GM18502 (cell line): ENCODE results near the gene ADM2.

Experiments used
- ATAC-seq: cut with Tn5 transposase; IDR thresholded peaks from one replicate; pipeline ENCODE4 v1.9.1; 2021; ENCODE audit warnings: mild to moderate bottlenecking; ENCODE audit not compliant: unreplicated experiment, poor library complexity

Gene ADM2

DNA sequence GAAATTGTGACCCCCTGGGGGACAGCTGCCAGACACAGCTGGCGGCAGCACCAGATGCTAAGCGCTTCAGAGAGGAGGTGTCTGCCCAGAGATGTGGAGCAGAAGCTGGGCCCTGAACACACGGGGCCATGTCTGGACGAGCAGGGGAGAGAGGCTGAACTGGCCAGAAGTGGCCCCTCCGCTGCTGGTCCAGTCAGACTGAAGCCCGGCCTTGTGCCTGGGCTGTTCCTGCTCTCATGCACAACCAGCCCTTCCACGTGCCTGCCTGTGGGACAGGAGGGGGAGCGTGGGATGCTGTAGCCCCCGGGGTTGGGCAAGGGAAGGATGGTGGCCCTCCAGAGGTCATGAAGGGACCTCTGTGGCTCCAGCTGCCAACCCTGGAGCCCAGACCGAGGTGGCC lies 1.8 kb downstream of the ADM2 start:
- no peak for ATAC-seq

GRCh38 chr22:50483556-50483955 lies 2.2 kb downstream of the ADM2 start:
- no peak for ATAC-seq

DNA sequence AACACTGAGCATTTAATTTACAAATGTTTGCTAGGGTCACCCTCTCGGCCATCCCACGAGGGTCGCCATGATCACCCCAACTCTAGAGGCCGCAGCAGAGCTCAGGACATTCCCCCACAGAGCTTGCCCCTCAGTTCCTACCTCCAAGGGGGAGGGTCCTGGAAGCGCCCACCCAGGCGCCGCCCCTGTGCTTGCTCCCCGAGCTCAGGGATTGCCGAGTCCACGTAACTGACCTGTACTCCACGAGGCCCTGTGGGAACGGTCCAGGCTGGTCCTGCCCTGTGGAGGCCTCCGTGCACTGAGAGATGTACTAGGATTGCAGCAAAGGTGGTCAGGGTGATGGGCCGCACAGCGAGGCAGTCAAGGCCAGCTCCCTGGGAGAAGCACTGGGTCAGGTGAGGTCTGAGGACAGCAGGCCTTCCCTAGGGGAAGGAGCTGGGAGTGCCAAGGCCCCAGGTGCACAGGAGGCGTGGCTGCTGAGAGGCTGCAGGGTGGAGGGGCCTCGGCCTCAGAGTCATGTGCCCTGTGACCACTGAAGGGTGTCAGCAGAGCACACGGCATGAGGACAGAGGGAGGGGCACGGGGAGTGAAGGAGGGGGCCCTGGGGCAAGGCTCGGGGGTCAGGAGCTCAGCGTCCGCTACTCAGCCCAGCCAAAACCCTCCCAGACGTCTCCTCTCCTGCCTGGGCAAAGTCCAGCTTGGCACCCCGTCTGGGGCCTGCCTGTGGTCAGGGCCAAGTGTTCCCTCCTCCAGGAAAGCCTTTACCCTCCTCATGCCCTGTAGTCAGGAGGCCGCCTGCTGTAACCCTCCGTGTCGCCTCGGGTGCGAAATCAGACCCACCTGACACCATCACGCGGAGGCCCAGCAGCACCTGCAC lies 2.9 kb downstream of the ADM2 start:
- ATAC-seq, result no peak

DNA sequence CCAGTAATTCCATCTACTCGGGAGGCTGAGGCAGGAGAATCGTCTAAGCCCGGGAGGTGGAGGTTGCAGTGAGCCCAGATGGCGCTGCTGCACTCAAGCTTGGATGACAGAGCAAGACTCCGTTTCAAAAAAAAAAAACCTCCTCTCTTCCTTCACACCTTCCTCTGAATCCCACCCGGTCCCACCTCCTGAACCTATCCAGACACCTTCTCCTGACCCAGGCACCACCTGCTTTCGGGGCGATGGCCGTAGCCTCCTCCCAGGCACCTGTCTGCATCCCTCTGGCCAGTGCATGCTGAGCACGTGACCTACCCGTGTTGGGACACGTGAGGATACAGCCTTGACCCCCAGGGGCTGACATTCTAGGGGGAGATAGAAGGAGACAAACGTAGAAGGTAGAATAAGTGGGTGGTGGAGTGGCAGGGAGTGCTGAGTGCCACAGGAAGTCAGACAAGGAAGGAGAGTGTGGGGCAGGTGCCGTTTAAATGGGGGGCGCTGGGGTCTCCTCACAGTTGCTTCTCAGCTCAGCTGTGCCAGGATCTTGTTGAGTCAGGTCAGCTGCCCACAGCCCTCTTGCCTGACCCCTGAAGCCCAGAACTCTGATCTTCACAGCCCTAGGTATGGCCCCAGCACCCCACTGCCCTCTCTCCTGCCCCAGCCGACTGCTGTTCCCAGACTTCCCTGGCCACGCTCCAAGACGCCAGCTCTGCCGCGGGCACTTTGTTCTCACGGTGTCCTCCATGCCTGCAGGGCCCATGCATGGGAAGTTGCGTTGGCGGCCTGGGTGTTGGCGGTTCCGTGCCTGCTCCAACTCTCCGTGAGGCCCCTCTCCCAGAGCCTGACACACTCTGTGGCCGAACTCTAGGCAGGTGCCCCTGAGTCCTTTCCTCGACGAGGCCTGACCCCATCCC lies 4.1 kb downstream of the ADM2 start:
- no peak for ATAC-seq

DNA sequence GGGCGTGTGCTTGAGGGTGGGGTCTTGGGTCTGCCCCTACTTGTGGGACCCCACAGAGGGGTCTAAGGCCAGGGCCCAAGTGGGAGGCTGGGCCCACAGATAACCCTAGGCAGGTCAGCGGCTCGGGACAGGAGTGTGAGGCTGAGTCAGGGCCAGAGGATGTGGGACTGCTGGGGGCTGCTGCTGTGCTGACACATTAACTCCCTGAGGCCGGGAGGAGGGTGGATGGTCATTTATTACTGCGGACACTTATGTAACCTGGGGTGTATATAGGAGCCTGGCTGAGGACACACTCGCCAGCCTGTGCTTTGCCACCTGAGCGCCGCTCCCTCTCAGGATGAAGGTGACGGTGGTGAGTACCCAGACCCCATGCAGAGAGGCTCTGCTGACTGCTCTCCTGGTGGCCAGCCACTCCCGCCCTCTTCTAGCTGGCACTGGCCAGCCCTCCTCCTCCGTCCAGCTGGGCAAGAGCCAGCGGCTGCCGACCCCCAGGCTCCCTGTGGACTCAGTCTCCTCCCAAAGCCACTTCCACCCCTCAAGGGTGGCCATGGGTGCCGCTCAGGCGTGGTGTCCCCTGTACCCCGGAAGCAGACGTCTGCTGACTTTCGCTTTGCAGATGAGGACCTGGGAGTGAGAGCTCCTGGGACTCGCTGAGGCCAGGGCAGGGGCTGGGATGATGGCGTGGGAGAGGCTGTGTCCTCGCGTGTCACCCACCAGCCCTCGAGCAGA lies 5.4 kb downstream of the ADM2 start, which contains the start of gene MIOX:
TSS of gene MIOX (plus strand) at position 299 of the 729 bp plus-strand sequence. CDS start at position 338, 39 bp downstream.
- no peak for ATAC-seq

- ATAC-seq, result no peak
These were observed 6.1 kb downstream of the ADM2 start for GRCh38 chr22:50487290-50488005.

- no peak for ATAC-seq
These were observed 6.8 kb downstream of the ADM2 start for GRCh38 chr22:50488006-50488677.

DNA sequence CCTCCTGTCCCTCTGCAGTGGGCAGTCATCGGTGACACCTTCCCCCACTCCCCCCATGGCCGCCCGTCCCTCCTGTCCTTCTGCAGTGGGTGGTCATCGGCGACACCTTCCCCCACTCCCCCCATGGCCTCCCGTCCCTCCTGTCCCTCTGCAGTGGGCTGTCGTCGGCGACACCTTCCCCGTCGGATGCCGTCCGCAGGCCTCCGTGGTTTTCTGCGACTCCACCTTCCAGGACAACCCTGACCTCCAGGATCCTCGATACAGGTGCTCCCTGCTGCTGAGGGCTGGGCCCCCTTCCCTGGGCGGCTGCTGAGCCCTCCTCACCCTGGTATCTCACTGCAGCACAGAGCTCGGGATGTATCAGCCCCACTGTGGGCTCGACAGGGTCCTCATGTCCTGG lies 7.5 kb downstream of the ADM2 start:
- no peak for ATAC-seq

DNA sequence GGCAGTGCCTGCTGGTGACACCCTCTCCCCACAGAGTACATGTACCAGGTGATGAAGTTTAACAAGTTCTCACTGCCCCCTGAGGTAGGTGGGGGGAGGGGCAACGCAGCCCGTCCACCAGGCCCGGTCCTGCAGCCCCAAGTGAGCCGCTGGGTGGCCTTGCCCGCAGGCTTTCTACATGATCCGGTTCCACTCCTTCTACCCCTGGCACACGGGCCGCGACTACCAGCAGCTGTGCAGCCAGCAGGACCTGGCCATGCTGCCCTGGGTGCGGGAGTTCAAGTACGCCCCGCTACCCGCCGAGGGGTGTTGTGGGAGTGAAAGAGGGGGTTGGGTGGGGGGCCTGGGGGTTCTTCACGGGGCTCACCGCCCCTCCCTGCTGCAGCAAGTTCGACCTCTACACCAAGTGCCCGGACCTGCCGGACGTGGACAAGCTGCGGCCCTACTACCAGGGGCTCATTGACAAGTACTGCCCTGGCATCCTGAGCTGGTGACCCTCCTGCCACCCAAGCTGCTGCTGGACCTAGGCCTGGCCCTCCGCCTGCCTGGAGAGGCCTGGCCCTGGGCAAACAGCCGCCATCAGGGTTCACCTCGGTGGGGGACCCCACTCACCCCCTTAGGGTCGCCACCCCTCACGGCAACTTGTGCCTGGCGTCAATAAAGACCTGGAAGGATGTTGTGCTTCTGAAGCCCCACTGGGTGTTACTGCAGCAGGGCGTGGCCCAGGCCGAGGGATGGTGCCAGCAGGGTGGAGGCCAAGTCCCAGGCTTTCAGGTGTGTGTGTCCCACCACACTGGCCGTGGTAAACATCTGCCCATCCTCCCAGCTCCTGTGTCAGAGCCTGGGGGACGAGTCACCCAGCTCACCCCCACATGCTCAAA lies 8.3 kb downstream of the ADM2 start:
- no peak for ATAC-seq

DNA sequence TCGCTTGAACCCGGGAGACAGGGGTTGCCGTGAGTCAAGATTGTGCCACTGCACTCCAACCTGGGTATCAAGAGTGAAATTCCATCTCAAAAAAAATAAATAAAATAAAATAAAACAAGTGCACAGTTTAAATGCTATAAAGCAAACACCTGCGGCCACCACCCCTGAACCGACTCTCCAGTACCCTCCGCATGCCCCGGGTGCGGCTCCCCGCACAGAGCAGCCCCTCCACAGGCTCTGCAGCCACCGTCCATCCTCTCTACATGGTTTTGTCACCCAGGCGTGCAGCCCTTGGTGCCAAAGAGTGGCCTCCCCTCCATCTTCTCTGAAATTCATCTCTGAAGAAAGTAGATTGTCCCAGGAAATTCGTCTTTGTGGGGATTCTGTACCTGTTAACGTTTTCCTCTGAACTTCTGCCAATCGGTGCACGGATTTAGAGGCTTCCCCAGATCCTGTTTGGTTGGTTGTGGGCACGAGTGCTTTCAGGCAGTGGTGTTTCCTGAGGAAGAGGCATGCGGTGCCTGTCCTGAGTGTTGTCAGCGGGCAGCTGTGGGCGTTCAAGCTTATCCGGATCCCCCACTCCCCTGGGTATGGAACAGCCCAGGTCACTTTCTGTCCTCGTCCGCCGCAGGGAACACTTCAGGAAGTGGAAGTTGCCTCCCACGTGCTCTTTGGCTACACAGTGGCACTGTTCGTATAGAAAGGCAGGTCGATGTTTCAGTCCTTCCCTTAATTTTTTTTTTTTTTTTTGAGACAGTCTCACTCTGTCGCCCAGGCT lies 9.4 kb downstream of the ADM2 start:
- ATAC-seq, result no peak

- no peak for ATAC-seq
These were observed 15.8 kb downstream of the ADM2 start for GRCh38 chr22:50497093-50497492.

GRCh38 chr22:50498322-50498890 lies 17.1 kb downstream of the ADM2 start:
- ATAC-seq, result no peak

DNA sequence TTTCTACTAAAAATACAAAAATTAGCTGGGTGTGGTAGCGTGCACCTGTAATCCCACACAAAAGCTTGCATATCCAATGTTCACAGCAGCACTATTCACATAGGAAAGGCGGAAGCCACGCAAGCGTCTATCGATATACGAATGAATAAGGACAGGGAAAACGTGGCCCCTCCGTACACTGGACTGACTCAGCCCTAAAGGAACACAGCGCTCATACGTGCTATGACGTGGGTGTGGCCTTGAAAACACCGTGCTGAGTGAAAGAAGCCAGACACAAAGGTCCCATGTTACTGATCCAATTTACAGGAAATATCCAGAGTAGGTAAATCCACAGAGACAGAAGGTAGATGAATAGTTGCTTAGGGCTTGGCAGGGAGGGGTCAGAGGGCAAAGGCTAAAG lies 19.1 kb downstream of the ADM2 start:
- no peak for ATAC-seq

- no peak for ATAC-seq
These were observed 20.8 kb downstream of the ADM2 start for GRCh38 chr22:50502096-50502495.

GRCh38 chr22:50502628-50503474 lies 21.5 kb downstream of the ADM2 start:
- no peak for ATAC-seq

- no peak for ATAC-seq
These were observed 22.3 kb downstream of the ADM2 start for GRCh38 chr22:50503475-50504145.
